ENCODE results near the gene FAM184A. TPM values are rescaled to one million over a fixed set of nuclear protein-coding genes. Genes with fewer than 3 reads are reported as not detected.

The FAM184A gene
- total RNA-seq, 1 experiment from 2014 or later, result 8.7 TPM

GRCh38 chr6:118931436-118931835 lies 147.0 kb downstream of the FAM184A start:
- CTCF ChIA-PET, result no interaction called here
- H3K27ac ChIP-seq (ENCODE audit: low read length), result no peak overlapping the region
- no peaks in the 10 kb centered on the region for H3K27me3 ChIP-seq (ENCODE audit: control insufficient read depth, insufficient read depth, low read length)
- in situ Hi-C loops (cut with HindIII; ENCODE audit: low pct_unique_long_range_greater_than_20kb, low sequenced_read_pairs), result no loop called here
- DNase-seq (ENCODE audit: low read depth, low spot score) (no peak), ATAC-seq (no peak)
- peaks cover 22% of the 10 kb centered on the region for H3K36me3 ChIP-seq (ENCODE audit: control insufficient read depth, insufficient read depth, low read length)
- POLR2A ChIA-PET, result no interaction called here
- no peaks in the 10 kb centered on the region for H3K9me3 ChIP-seq (ENCODE audit: control insufficient read depth, insufficient read depth, low read depth, low read length)
- intact Hi-C loops (cut with micrococcal nuclease; ENCODE audit: unreplicated experiment), result no loop called here
- TF ChIP-seq SIN3A (IDR thresholded peaks at IDR 0.05; ENCODE audit: borderline replicate concordance, insufficient read depth, low read depth, low read length) (no peak), CTCF (IDR thresholded peaks at IDR 0.05) (no peak)
- no TSS peak for BruUV-seq (replicated peaks)
- H3K4me3 ChIP-seq (ENCODE audit: low read depth in 2 of 2, low read length in 2 of 2), result no peak overlapping the region
- H3K4me1 ChIP-seq (ENCODE audit: control insufficient read depth, insufficient read depth, low read length), result peaks cover 17% of the 10 kb centered on the region; the same call in 1 of the 2 replicates

DNA sequence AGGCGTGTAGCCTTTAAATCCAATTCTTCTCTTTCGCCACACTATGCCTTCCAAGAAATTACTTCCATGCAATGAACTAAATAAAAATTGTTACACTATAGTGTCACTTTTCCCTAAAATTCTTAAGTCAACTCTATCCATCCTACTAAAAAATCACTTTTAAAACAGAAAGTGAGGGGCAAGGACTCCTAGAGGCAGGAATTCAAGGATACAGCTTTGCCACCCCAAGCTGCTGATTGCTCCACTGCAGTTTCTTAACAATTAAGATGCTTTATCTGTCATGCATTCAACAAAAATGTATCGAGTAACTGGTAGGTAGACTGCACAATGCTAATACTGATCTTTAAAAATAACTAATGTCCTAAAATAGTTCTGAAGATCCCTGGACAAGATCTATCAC lies 147.8 kb downstream of the FAM184A start:
- Histone ChIP-seq H3K27ac (ENCODE audit: low read length) (no peak overlapping the region), H3K36me3 (ENCODE audit: control insufficient read depth, insufficient read depth, low read length) (peaks cover 26% of the 10 kb centered on the region), H3K9me3 (ENCODE audit: control insufficient read depth, insufficient read depth, low read depth, low read length) (no peaks in the 10 kb centered on the region), H3K4me1 (ENCODE audit: control insufficient read depth, insufficient read depth, low read length) (peaks cover 13% of the 10 kb centered on the region; the same call in 1 of the 2 replicates), H3K27me3 (ENCODE audit: control insufficient read depth, insufficient read depth, low read length) (no peaks in the 10 kb centered on the region), H3K4me3 (ENCODE audit: low read depth in 2 of 2, low read length in 2 of 2) (no peak overlapping the region)
- TF ChIP-seq POLR2AphosphoS5 (IDR thresholded peaks at IDR 0.05; ENCODE audit: low read depth, low read length) (no peak), TCF7L2 (IDR thresholded peaks at IDR 0.05; ENCODE audit: low read depth, low read length) (no peak), REST (IDR thresholded peaks at IDR 0.05; ENCODE audit: insufficient read depth in 1 of 2, low read depth in 2 of 2, low read length in 1 of 2) (no peak), SIN3A (IDR thresholded peaks at IDR 0.05; ENCODE audit: borderline replicate concordance, insufficient read depth, low read depth, low read length) (no peak), CTCF (IDR thresholded peaks at IDR 0.05) (no peak)
- no TSS peak for BruUV-seq (replicated peaks)
- in situ Hi-C loops (cut with HindIII; ENCODE audit: low pct_unique_long_range_greater_than_20kb, low sequenced_read_pairs), result no loop called here
- no peak for ATAC-seq
- ChIA-PET POLR2A (no interaction called here), CTCF (no interaction called here)
- intact Hi-C loops (cut with micrococcal nuclease; ENCODE audit: unreplicated experiment), result no loop called here
- no peak for DNase-seq (ENCODE audit: low read depth, low spot score)
